ENCODE measurements around the gene PARP6. TPM values are rescaled to one million over a fixed set of nuclear protein-coding genes. Genes with fewer than 3 reads are reported as not detected.
A peak's percentile ranks its signal among the peaks of the same experiment; 100 is the strongest.

Gene PARP6
- total RNA-seq, 1 donor from 2014 or later: 134 TPM

DNA sequence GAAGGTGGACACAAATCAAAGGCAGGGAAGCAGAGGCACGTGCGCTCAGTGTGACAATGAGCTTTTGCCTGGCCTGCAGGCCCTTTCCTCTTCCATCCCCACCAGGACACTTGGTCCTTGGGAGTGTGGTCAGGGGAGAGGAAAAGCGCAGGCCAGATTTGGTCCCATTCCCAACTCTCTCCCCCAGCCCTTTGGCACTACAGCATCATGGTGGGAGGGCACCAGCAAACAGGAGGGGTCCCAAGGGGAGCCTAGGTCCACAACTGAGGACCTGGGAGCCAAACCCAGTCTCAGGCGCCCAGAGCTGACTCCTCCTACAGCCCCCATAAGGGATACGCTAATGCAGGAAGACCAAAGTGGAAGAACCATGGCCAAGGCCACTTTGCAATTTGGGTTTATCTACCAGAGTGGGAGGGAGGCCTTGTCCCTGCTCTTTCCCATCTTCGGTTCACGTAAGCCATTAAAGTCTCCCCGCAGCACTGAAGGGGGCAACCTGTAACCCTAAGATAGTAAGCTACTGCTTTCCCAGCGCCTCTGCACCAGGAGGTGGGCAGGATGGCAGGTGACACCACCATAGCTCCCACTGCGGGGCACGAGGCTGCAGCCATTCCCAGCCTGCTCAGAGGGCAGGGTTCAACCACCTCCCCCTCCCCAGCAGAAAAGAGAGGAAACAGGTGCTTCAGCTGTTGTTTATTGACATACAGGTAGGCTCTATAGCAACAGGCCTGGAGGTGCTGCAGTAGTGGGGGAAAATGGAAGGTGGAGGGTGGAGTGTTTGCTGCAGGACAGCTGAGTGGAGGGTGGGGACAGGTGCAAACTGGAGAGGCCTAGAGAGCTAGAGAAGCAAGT, 73.8 kb downstream of the PARP6 start:
- Mint-ChIP-seq H3K27ac (no peak overlapping the region), H3K4me3 (peak overlapping the region; percentile 76), H3K4me1 (peaks cover 3% of the 10 kb centered on the region), H3K27me3 (ENCODE audit: low read depth) (peaks cover 34% of the 10 kb centered on the region), H3K9me3 (no peaks in the 10 kb centered on the region), H3K36me3 (peaks cover 11% of the 10 kb centered on the region)
- DNase-seq (ENCODE audit: low spot score in 2 of 2, unreplicated experiment in 2 of 2): no peak
- TF ChIP-seq, protein P1, sequence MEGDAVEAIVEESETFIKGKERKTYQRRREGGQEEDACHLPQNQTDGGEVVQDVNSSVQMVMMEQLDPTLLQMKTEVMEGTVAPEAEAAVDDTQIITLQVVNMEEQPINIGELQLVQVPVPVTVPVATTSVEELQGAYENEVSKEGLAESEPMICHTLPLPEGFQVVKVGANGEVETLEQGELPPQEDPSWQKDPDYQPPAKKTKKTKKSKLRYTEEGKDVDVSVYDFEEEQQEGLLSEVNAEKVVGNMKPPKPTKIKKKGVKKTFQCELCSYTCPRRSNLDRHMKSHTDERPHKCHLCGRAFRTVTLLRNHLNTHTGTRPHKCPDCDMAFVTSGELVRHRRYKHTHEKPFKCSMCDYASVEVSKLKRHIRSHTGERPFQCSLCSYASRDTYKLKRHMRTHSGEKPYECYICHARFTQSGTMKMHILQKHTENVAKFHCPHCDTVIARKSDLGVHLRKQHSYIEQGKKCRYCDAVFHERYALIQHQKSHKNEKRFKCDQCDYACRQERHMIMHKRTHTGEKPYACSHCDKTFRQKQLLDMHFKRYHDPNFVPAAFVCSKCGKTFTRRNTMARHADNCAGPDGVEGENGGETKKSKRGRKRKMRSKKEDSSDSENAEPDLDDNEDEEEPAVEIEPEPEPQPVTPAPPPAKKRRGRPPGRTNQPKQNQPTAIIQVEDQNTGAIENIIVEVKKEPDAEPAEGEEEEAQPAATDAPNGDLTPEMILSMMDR (IDR thresholded peaks at IDR 0.05; ENCODE audit: unreplicated experiment): no peak

DNA sequence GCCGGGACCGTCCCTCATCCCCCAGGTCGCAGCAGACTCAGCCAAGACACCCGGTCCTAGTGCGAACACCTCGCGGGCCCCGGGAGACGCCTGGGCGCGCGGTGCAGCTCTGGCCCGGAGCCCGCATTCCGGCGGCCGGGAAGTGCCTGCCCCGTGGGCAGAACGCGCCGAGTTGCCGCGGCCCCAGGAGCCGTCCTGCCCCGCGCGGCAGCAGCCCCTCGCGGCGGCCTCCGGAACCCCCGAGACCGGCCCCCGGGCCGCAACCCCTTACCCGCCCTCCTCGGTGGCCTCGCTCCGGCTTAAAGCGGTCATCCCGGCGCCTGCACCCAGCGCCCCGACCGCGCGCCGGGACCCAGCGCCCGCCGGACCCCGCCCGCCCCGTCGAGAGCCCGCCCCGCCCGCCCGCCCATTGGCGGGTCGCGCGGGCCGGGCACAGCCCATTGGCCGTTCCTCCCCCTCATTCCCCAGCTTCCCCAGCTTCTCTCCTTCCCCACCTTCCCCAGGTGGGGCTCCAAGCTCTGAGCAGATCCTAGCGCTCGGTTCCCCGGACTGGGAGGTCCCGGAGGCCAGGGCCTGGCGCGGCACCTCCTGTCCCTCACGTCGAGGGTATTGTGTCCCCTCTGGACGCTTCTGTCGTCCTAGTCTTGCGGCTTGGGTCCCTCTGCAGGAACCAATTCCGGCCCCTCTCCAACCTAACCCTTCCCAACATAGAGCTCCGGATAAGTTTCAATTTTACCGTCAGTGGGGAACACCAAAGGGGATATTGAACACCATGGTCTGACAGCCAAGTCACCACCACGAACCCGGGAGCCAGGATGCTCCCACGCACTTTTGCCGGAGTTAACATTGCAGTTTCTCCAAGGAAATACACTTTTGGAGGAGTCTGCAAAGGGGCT, 74.6 kb downstream of the PARP6 start, which contains the start of gene GRAMD2A:
Gene GRAMD2A, minus strand, starts transcription at position 328 of the 896 bp plus-strand sequence.
- Mint-ChIP-seq H3K36me3 (peaks cover 6% of the 10 kb centered on the region), H3K4me3 (peak within 1 kb of the TSS; percentile 76), H3K27me3 (ENCODE audit: low read depth) (peaks cover 34% of the 10 kb centered on the region), H3K27ac (peak within 1 kb of the TSS; percentile 64), H3K4me1 (peaks cover 3% of the 10 kb centered on the region), H3K9me3 (no peaks in the 10 kb centered on the region)
- TF ChIP-seq, protein P1 (IDR thresholded peaks at IDR 0.05; ENCODE audit: unreplicated experiment): no peak
- DNase-seq (ENCODE audit: low spot score in 2 of 2, unreplicated experiment in 2 of 2): peak in 1 of 2 experiments; percentile 51

DNA sequence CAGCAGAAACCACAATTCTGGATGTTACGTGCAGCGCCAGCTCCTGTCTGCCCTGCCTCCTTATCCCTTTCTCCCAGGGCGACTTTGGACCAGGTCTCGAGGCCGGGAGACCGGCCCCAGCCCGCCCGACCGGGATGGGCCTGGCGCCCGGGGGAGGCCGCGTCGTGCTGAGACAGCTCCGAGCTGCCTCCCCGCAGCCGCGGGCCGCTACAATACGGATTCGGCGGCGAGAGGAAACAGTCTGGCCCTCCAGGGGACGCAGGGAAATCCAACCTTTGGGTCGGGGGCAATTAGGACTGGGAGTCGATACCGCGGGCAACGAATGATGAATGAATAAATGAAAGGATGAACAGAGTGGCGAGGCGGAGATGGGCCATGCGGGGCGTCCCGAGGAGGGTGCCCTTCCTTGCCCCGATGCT, 75.3 kb downstream of the PARP6 start:
- Mint-ChIP-seq H3K27ac (no peak overlapping the region), H3K9me3 (no peaks in the 10 kb centered on the region), H3K4me3 (peak overlapping the region; percentile 70), H3K27me3 (ENCODE audit: low read depth) (peaks cover 34% of the 10 kb centered on the region), H3K36me3 (peaks cover 4% of the 10 kb centered on the region), H3K4me1 (peaks cover 6% of the 10 kb centered on the region)
- DNase-seq (ENCODE audit: low spot score in 2 of 2, unreplicated experiment in 2 of 2): no peak
- TF ChIP-seq, protein P1 (IDR thresholded peaks at IDR 0.05; ENCODE audit: unreplicated experiment): no peak

DNA sequence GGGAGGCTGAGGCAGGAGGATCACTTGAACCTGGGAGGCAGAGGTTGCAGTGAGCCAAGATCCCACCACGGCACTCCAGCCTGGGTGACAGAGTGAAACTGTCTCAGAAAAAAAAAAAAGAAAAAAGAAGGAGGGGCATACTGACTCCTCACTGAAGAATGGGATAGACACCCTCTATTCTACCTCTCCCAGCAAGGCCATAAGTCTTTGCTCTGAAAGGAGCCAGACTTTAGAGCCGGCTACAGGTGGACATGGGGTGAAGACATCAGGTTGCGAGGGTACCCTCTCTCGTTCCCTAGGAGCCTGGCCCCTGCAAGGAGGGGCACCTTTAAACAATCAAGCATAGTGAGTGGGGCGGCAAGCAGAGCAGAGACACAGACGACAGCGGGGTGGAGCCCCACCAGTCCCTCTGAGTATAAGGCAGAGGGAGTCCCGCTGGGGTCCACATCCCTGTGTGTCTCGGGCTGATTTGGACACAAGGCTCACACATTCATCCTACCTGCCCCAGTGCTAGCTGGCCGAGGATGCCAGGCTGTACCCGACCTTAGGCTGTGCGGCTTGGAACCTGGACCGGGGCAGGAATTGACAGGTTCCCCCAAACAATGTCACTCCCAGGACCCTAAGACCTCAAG, 75.8 kb downstream of the PARP6 start:
- Mint-ChIP-seq H3K36me3 (peaks cover 4% of the 10 kb centered on the region), H3K4me3 (peak overlapping the region; percentile 70), H3K9me3 (no peaks in the 10 kb centered on the region), H3K27ac (no peak overlapping the region), H3K27me3 (ENCODE audit: low read depth) (peaks cover 36% of the 10 kb centered on the region), H3K4me1 (peaks cover 6% of the 10 kb centered on the region)
- TF ChIP-seq, protein P1 (IDR thresholded peaks at IDR 0.05; ENCODE audit: unreplicated experiment): no peak
- DNase-seq (ENCODE audit: low spot score in 2 of 2, unreplicated experiment in 2 of 2): no peak

DNA sequence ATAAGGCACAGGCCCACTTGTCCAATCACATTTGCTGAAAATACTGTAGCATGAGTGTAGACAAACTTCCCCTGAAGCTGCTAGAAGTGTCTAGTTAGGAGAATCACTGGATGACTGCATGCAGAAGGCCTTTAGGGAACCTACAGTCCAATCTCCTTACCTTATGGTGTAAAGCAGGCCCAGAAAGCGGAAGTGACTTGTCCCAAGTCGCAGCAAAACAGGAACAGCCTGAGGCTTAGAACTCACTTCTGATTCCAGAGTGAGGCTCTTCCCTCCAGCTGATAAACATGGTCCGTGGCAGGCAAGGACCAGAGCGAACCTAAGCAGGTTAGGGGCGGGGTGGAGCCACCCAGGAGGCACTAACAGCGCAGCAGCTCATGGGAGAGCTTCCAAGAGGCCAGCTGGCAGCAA, 77.2 kb downstream of the PARP6 start:
- Mint-ChIP-seq H3K4me3 (no peak overlapping the region), H3K36me3 (peaks cover 3% of the 10 kb centered on the region), H3K9me3 (no peaks in the 10 kb centered on the region), H3K27me3 (ENCODE audit: low read depth) (peaks cover 36% of the 10 kb centered on the region), H3K27ac (no peak overlapping the region), H3K4me1 (peaks cover 6% of the 10 kb centered on the region)
- TF ChIP-seq, protein P1 (IDR thresholded peaks at IDR 0.05; ENCODE audit: unreplicated experiment): no peak
- DNase-seq (ENCODE audit: low spot score in 2 of 2, unreplicated experiment in 2 of 2): no peak
